ENCODE results near the gene TUBA1C.
"Not testable (repeated sequence)": the region's sequence is repeated elsewhere in the genome, so short reads cannot be mapped to it uniquely, and the experiment has no call there.

DNA sequence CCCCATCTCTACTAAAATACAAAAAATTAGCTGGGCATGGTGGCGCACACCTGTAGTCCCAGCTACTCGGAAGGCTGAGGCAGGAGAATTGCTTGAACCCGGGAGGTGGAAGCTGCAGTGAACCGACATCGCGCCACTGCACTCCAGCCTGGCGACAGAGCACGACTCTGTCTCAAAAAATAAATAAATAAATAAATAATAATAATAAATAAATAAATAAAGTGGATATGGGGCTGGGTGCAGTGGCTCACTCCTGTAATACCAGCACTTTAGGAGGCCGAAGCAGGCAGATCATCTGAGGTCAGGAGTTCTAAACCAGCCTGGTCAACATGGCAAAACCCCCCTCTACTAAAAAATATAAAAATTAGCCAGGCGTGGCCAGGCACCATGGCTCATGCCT lies 52.2 kb downstream of the TUBA1C start:
- TF ChIP-seq, protein P1, sequence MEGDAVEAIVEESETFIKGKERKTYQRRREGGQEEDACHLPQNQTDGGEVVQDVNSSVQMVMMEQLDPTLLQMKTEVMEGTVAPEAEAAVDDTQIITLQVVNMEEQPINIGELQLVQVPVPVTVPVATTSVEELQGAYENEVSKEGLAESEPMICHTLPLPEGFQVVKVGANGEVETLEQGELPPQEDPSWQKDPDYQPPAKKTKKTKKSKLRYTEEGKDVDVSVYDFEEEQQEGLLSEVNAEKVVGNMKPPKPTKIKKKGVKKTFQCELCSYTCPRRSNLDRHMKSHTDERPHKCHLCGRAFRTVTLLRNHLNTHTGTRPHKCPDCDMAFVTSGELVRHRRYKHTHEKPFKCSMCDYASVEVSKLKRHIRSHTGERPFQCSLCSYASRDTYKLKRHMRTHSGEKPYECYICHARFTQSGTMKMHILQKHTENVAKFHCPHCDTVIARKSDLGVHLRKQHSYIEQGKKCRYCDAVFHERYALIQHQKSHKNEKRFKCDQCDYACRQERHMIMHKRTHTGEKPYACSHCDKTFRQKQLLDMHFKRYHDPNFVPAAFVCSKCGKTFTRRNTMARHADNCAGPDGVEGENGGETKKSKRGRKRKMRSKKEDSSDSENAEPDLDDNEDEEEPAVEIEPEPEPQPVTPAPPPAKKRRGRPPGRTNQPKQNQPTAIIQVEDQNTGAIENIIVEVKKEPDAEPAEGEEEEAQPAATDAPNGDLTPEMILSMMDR (IDR thresholded peaks at IDR 0.05): not testable (repeated sequence)
- TF ChIP-seq POLR2A, POLR2AphosphoS5 (IDR thresholded peaks at IDR 0.05): not testable (repeated sequence)
